HG03575 (cell line): ENCODE measurements around the gene PLPP7.

Source experiments
- ATAC-seq: cut with Tn5 transposase; IDR thresholded peaks from one replicate; pipeline ENCODE4 v1.9.1; 2021; ENCODE audit not compliant: unreplicated experiment, insufficient number of reproducible peaks, low FRiP score; ENCODE audit errors: extremely low read depth

PLPP7 gene

GRCh38 chr9:131279196-131279862, 10.2 kb upstream of the PLPP7 start:
- ATAC-seq, result no peak

- ATAC-seq, result no peak
Measured at GRCh38 chr9:131279863-131280570, 9.5 kb upstream of the PLPP7 start.

- no peak for ATAC-seq
Measured at GRCh38 chr9:131280660-131281059, 8.9 kb upstream of the PLPP7 start.

- ATAC-seq, result no peak
Measured at GRCh38 chr9:131281119-131281965, 8.2 kb upstream of the PLPP7 start.

- ATAC-seq, result no peak
Measured at GRCh38 chr9:131282175-131282574, 7.3 kb upstream of the PLPP7 start.

- ATAC-seq, result no peak
Measured at GRCh38 chr9:131282688-131283422, 6.7 kb upstream of the PLPP7 start.

GRCh38 chr9:131284856-131285255, 4.7 kb upstream of the PLPP7 start:
- no peak for ATAC-seq

- no peak for ATAC-seq
Measured at GRCh38 chr9:131287359-131287758, 2.2 kb upstream of the PLPP7 start.

GRCh38 chr9:131288217-131288616, 1.3 kb upstream of the PLPP7 start:
- no peak for ATAC-seq

- ATAC-seq, result no peak
Measured at GRCh38 chr9:131290036-131290766, 678 bp downstream of the PLPP7 start.

GRCh38 chr9:131290767-131291370, 1.3 kb downstream of the PLPP7 start:
- no peak for ATAC-seq

GRCh38 chr9:131291795-131292315, 2.3 kb downstream of the PLPP7 start:
- ATAC-seq, result no peak

- no peak for ATAC-seq
Measured at GRCh38 chr9:131292937-131293336, 3.4 kb downstream of the PLPP7 start.

GRCh38 chr9:131296460-131296859, 6.9 kb downstream of the PLPP7 start:
- ATAC-seq, result no peak

GRCh38 chr9:131296906-131297500, 7.5 kb downstream of the PLPP7 start:
- ATAC-seq, result no peak

- ATAC-seq, result no peak
Measured at GRCh38 chr9:131297903-131298302, 8.4 kb downstream of the PLPP7 start.

GRCh38 chr9:131298341-131298740, 8.8 kb downstream of the PLPP7 start:
- no peak for ATAC-seq

- no peak for ATAC-seq
Measured at GRCh38 chr9:131298816-131299215, 9.3 kb downstream of the PLPP7 start.
